Endothelial cell of umbilical vein (primary cell): Measurements from ENCODE around the gene CSNK2A3.

Source experiments
- EZH2 ChIP-seq: IDR thresholded peaks from 2 replicates; pipeline ENCODE4 v1.6.1; 2012; ENCODE audit warnings: borderline replicate concordance, low read depth, mild to moderate bottlenecking, moderate library complexity, low read length, inconsistent platforms; ENCODE audit not compliant: severe bottlenecking
- FOS ChIP-seq: IDR thresholded peaks from 2 replicates; pipeline ENCODE4 v1.6.1; 2011; ENCODE audit warnings: mild to moderate bottlenecking, low read length, moderate library complexity, borderline replicate concordance; ENCODE audit not compliant: insufficient read depth
- JUN ChIP-seq: IDR thresholded peaks from 2 replicates; pipeline ENCODE4 v1.6.1; 2011; ENCODE audit warnings: borderline replicate concordance, low read depth; ENCODE audit not compliant: insufficient read length, insufficient read depth
- POLR2A ChIP-seq: IDR thresholded peaks from 2 replicates; pipeline ENCODE4 v1.6.1; 2012; ENCODE audit warnings: low read depth, mild to moderate bottlenecking, control low read depth, low read length
- POLR2AphosphoS5 ChIP-seq: IDR thresholded peaks from 2 replicates; pipeline ENCODE4 v1.6.1; 2012; ENCODE audit warnings: low read depth, mild to moderate bottlenecking, control low read depth, low read length, moderate library complexity; ENCODE audit not compliant: insufficient read depth
- TF ChIP-seq, protein P1 (sequence below), 2 donors: IDR thresholded peaks; 1 replicate in 1 of 2; 2 replicates in 1 of 2; pipeline ENCODE4 v1.5.1; 2011; ENCODE audit warnings: low read length in 2 of 2, mild to moderate bottlenecking in 2 of 2, moderate library complexity in 2 of 2, control low read depth in 1 of 2, inconsistent platforms in 1 of 2, low read depth in 1 of 2; ENCODE audit not compliant: insufficient read depth in 1 of 2; ENCODE audit errors: extremely low read depth in 1 of 2
- TF ChIP-seq, protein P2 (sequence below): IDR thresholded peaks from 2 replicates; pipeline ENCODE4 v1.6.1; 2011; ENCODE audit not compliant: insufficient read depth, insufficient read length

DNA sequence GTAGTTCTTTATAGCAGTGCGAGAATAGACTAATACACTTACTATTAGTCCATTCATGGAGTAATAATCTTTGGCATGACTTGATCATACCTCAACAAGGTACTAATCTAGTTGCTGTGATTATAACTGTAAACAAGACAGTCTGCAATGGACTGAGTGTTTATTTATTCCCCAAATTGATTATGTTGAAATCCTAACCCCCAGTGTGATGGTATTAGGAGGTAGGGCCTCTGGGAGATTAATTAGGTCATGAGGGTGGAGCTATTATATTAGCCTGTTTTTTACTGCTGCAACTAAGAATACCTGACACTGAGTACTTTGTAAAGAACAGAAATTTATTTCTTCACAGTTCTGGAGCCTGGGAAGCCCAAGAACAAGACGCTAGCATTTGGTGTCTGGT lies 30.9 kb upstream of the CSNK2A3 start:
- TF ChIP-seq, protein P1, sequence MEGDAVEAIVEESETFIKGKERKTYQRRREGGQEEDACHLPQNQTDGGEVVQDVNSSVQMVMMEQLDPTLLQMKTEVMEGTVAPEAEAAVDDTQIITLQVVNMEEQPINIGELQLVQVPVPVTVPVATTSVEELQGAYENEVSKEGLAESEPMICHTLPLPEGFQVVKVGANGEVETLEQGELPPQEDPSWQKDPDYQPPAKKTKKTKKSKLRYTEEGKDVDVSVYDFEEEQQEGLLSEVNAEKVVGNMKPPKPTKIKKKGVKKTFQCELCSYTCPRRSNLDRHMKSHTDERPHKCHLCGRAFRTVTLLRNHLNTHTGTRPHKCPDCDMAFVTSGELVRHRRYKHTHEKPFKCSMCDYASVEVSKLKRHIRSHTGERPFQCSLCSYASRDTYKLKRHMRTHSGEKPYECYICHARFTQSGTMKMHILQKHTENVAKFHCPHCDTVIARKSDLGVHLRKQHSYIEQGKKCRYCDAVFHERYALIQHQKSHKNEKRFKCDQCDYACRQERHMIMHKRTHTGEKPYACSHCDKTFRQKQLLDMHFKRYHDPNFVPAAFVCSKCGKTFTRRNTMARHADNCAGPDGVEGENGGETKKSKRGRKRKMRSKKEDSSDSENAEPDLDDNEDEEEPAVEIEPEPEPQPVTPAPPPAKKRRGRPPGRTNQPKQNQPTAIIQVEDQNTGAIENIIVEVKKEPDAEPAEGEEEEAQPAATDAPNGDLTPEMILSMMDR (IDR thresholded peaks at IDR 0.05; ENCODE audit: extremely low read depth in 1 of 2, insufficient read depth in 1 of 2, low read depth in 1 of 2, low read length in 2 of 2) = no peak
- TF ChIP-seq POLR2A = no peak
- no peak for TF ChIP-seq EZH2
- no peak for TF ChIP-seq JUN
- TF ChIP-seq, protein P2, sequence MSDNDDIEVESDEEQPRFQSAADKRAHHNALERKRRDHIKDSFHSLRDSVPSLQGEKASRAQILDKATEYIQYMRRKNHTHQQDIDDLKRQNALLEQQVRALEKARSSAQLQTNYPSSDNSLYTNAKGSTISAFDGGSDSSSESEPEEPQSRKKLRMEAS = no peak
- no peak for TF ChIP-seq POLR2AphosphoS5
- TF ChIP-seq FOS = no peak
